GM23338 (cell line): Measurements from ENCODE around the gene CCDC152. TPM values are rescaled to one million over a fixed set of nuclear protein-coding genes. Genes with fewer than 3 reads are reported as not detected.

ENCODE experiments used
- ATAC-seq: fragments of 200-7000 bp; cut with Tn5 transposase; 3 replicates; pipeline ENCODE4 v1.9.1; 2020
- DNase-seq: peaks from one replicate; pipeline ENCODE4 v3.0.0-alpha.2; 2015; ENCODE audit warnings: low spot score
- H2AFZ ChIP-seq: fragments of 200-600 bp; sonication (generic); 2 replicates; pipeline ENCODE4 v1.8.0; 2016; ENCODE audit warnings: antibody characterized with exemption, mild to moderate bottlenecking, moderate library complexity
- H3F3A ChIP-seq: fragments of 200-600 bp; sonication (generic); replicated peaks from 2 replicates; pipeline ENCODE4 v1.8.0; 2017; ENCODE audit warnings: antibody characterized with exemption, mixed run types, low read depth
- H3K27ac ChIP-seq: fragments of 200-600 bp; sonication (generic); 2 replicates; pipeline ENCODE4 v1.6.1; 2016; ENCODE audit warnings: low read depth
- H3K27me3 ChIP-seq: fragments of 200-600 bp; sonication (generic); 2 replicates; pipeline ENCODE4 v1.8.0; 2016; ENCODE audit warnings: mild to moderate bottlenecking, mixed run types, moderate library complexity; ENCODE audit not compliant: insufficient read depth
- H3K36me3 ChIP-seq: fragments of 200-600 bp; sonication (generic); 2 replicates; pipeline ENCODE4 v1.8.0; 2016; ENCODE audit warnings: mild to moderate bottlenecking; ENCODE audit not compliant: insufficient read depth
- H3K4me1 ChIP-seq: fragments of 200-600 bp; sonication (generic); 2 replicates; pipeline ENCODE4 v1.8.0; 2016; ENCODE audit warnings: mild to moderate bottlenecking, moderate library complexity; ENCODE audit not compliant: insufficient read depth
- H3K4me2 ChIP-seq: fragments of 200-600 bp; sonication (generic); 2 replicates; pipeline ENCODE4 v1.7.1; 2017; ENCODE audit warnings: mixed run types
- H3K4me3 ChIP-seq: fragments of 200-600 bp; sonication (generic); 2 replicates; pipeline ENCODE4 v1.6.1; 2016; ENCODE audit warnings: mixed run types
- H3K79me2 ChIP-seq: fragments of 200-600 bp; sonication (generic); replicated peaks from 2 replicates; pipeline ENCODE4 v1.8.0; 2017; ENCODE audit warnings: mild to moderate bottlenecking; ENCODE audit not compliant: insufficient read depth
- H3K9me2 ChIP-seq: fragments of 200-600 bp; sonication (generic); 2 replicates; pipeline ENCODE4 v1.8.0; 2017; ENCODE audit not compliant: insufficient read depth
- H4K20me1 ChIP-seq: fragments of 200-600 bp; sonication (generic); replicated peaks from 2 replicates; pipeline ENCODE4 v1.8.0; 2017; ENCODE audit warnings: mild to moderate bottlenecking; ENCODE audit not compliant: insufficient read depth
- H3K27ac Mint-ChIP-seq: 2 replicates; pipeline ENCODE4 v1.8.0; 2020; ENCODE audit warnings: inconsistent platforms, mild to moderate bottlenecking, moderate library complexity, mixed read lengths
- H3K27me3 Mint-ChIP-seq: 3 replicates; pipeline ENCODE4 v1.8.0; 2022; ENCODE audit warnings: low read depth, mild to moderate bottlenecking, moderate library complexity, mixed read lengths, inconsistent platforms; ENCODE audit not compliant: insufficient read depth, poor library complexity
- H3K36me3 Mint-ChIP-seq: 3 replicates; pipeline ENCODE4 v1.8.0; 2021; ENCODE audit warnings: low read depth, mild to moderate bottlenecking, inconsistent platforms, moderate library complexity, mixed read lengths
- H3K4me1 Mint-ChIP-seq: 3 replicates; pipeline ENCODE4 v1.8.0; 2020; ENCODE audit warnings: mild to moderate bottlenecking, inconsistent platforms, mixed read lengths
- H3K4me3 Mint-ChIP-seq: 3 replicates; pipeline ENCODE4 v1.8.0; 2021; ENCODE audit warnings: moderate library complexity, mild to moderate bottlenecking, inconsistent platforms, mixed read lengths
- H3K9me3 Mint-ChIP-seq: 3 replicates; pipeline ENCODE4 v1.8.0; 2020; ENCODE audit warnings: moderate library complexity, mild to moderate bottlenecking, inconsistent platforms, mixed read lengths
- CREB1 ChIP-seq: fragments of 250-450 bp; sonication (Bioruptor Pico); IDR thresholded peaks from 2 replicates; pipeline ENCODE4 v1.5.0; 2020; ENCODE audit warnings: low read depth, mild to moderate bottlenecking, moderate library complexity
- EZH2 ChIP-seq: fragments of 200-600 bp; sonication (generic); IDR thresholded peaks from one replicate; pipeline ENCODE4 v1.8.0; 2017; ENCODE audit warnings: antibody characterized with exemption, mild to moderate bottlenecking, low read depth; ENCODE audit not compliant: unreplicated experiment
- EZH2phosphoT487 ChIP-seq: fragments of 200-600 bp; sonication (generic); IDR thresholded peaks from one replicate; pipeline ENCODE4 v1.8.1; 2018; ENCODE audit warnings: antibody characterized with exemption; ENCODE audit not compliant: unreplicated experiment
- JUNB ChIP-seq: IDR thresholded peaks from one replicate; pipeline ENCODE4 v1.6.1; 2016; ENCODE audit warnings: antibody characterized with exemption; ENCODE audit not compliant: unreplicated experiment
- NANOG ChIP-seq: IDR thresholded peaks from 2 replicates; pipeline ENCODE4 v1.6.1; 2016; ENCODE audit warnings: antibody characterized with exemption, borderline replicate concordance
- POLR2AphosphoS5 ChIP-seq: IDR thresholded peaks from 2 replicates; pipeline ENCODE4 v1.6.1; 2016; ENCODE audit warnings: antibody characterized with exemption, low read depth
- STAT1 ChIP-seq: IDR thresholded peaks from one replicate; pipeline ENCODE4 v1.6.1; 2016; ENCODE audit warnings: antibody characterized with exemption; ENCODE audit not compliant: unreplicated experiment
- ZNF114 ChIP-seq: fragments of 250-450 bp; sonication (Bioruptor Pico); IDR thresholded peaks from 2 replicates; pipeline ENCODE4 v1.5.0; 2020; ENCODE audit warnings: mild to moderate bottlenecking, moderate library complexity
- ZNF331 ChIP-seq: fragments of 250-450 bp; sonication (Bioruptor Pico); IDR thresholded peaks from 2 replicates; pipeline ENCODE4 v1.5.0; 2020; ENCODE audit warnings: low read depth, mild to moderate bottlenecking, moderate library complexity
- polyA plus RNA-seq: library from polyadenylated mRNA; unstranded; fragments of >200 nt; fragmentation: Nextera tagmentation; extraction: Ambion mirVana; gene quantifications from 2 replicates; pipeline ENCODE4 v1.2.1, GENCODE V29; 2016
- total RNA-seq: library from RNA; depleted of rRNA; stranded (reverse); fragments of >200 nt; shearing (Covaris generic); gene quantifications from 2 replicates; pipeline ENCODE4 v1.2.3, GENCODE V29; 2014
- TF ChIP-seq, protein P1 (sequence below), 2 experiments: fragments of 200-600 bp in 1 of 2; sonication (generic) in 1 of 2; conservative IDR thresholded peaks; 2 replicates each; pipeline versions ENCODE4 v1.5.1 to v1.6.1; 2016 to 2017; ENCODE audit warnings: antibody characterized with exemption in 2 of 2, low read depth in 2 of 2, mild to moderate bottlenecking in 2 of 2, moderate library complexity in 1 of 2
- TF ChIP-seq, protein P2 (sequence below): IDR thresholded peaks from 2 replicates; pipeline ENCODE4 v1.6.1; 2016; ENCODE audit warnings: antibody characterized with exemption
- TF ChIP-seq, protein P3 (sequence below): fragments of 250-450 bp; sonication (Bioruptor Pico); IDR thresholded peaks from 2 replicates; pipeline ENCODE4 v1.5.0; 2020; ENCODE audit warnings: mild to moderate bottlenecking, moderate library complexity
- TF ChIP-seq, protein P4 (sequence below): IDR thresholded peaks from one replicate; pipeline ENCODE4 v1.6.1; 2018; ENCODE audit warnings: antibody characterized with exemption; ENCODE audit not compliant: unreplicated experiment

Gene CCDC152
- total and polyA plus RNA-seq, 2 experiments from 2014 or later: 16.2 to 75.9 TPM

DNA sequence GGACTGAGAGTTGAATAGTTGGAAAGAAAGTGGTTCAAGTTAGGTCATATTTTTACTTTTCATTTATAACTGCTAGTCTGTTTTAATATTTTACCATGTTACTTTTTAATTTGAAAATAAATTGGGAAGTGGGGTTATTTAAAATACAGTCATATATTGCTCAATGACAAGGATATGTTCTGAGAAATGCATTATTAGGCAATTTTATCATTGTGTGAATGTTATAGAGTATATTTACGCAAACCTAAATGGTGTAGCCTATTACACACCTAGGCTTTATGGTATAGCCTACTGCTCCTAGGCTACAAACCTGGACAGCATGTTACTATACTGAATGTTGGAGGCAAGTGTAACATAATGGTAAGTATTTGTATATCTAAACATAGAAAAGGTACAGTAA is 5.2 kb downstream of the CCDC152 start:
- DNase-seq: no peak

More for the DNA sequence above, 5.2 kb downstream of the CCDC152 start:
- Histone ChIP-seq H3K4me1 (peaks cover 5% of the 10 kb centered on the region), H4K20me1 (no peaks in the 10 kb centered on the region), H3K4me3 (no peak overlapping the region), H3K27me3 (no peaks in the 10 kb centered on the region), H3K36me3 (no peaks in the 10 kb centered on the region), H3K27ac (no peak overlapping the region), H2AFZ (no peak overlapping the region), H3K9me2 (no peaks in the 10 kb centered on the region), H3K4me2 (no peak overlapping the region), H3F3A (no peaks in the 10 kb centered on the region), H3K79me2 (no peaks in the 10 kb centered on the region; the same call in 1 of the 2 replicates)
- Mint-ChIP-seq H3K4me3 (no peak overlapping the region), H3K4me1 (peaks cover 11% of the 10 kb centered on the region; the same call in 2 of the 3 replicates), H3K9me3 (no peaks in the 10 kb centered on the region), H3K27ac (no peak overlapping the region), H3K36me3 (peaks cover 41% of the 10 kb centered on the region; the same call in 2 of the 3 replicates), H3K27me3 (no peaks in the 10 kb centered on the region)
- TF ChIP-seq, protein P1, sequence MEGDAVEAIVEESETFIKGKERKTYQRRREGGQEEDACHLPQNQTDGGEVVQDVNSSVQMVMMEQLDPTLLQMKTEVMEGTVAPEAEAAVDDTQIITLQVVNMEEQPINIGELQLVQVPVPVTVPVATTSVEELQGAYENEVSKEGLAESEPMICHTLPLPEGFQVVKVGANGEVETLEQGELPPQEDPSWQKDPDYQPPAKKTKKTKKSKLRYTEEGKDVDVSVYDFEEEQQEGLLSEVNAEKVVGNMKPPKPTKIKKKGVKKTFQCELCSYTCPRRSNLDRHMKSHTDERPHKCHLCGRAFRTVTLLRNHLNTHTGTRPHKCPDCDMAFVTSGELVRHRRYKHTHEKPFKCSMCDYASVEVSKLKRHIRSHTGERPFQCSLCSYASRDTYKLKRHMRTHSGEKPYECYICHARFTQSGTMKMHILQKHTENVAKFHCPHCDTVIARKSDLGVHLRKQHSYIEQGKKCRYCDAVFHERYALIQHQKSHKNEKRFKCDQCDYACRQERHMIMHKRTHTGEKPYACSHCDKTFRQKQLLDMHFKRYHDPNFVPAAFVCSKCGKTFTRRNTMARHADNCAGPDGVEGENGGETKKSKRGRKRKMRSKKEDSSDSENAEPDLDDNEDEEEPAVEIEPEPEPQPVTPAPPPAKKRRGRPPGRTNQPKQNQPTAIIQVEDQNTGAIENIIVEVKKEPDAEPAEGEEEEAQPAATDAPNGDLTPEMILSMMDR (conservative IDR thresholded peaks at IDR 0.05; ENCODE audit: low read depth in 2 of 2): no peak
- TF ChIP-seq POLR2AphosphoS5: no peak
- TF ChIP-seq CREB1 (CRISPR knock-in tag): no peak
- TF ChIP-seq, protein P2, sequence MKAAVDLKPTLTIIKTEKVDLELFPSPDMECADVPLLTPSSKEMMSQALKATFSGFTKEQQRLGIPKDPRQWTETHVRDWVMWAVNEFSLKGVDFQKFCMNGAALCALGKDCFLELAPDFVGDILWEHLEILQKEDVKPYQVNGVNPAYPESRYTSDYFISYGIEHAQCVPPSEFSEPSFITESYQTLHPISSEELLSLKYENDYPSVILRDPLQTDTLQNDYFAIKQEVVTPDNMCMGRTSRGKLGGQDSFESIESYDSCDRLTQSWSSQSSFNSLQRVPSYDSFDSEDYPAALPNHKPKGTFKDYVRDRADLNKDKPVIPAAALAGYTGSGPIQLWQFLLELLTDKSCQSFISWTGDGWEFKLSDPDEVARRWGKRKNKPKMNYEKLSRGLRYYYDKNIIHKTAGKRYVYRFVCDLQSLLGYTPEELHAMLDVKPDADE: no peak
- no peak for TF ChIP-seq EZH2phosphoT487
- TF ChIP-seq ZNF114 (CRISPR knock-in tag): no peak
- TF ChIP-seq EZH2: no peak
- TF ChIP-seq, protein P3, sequence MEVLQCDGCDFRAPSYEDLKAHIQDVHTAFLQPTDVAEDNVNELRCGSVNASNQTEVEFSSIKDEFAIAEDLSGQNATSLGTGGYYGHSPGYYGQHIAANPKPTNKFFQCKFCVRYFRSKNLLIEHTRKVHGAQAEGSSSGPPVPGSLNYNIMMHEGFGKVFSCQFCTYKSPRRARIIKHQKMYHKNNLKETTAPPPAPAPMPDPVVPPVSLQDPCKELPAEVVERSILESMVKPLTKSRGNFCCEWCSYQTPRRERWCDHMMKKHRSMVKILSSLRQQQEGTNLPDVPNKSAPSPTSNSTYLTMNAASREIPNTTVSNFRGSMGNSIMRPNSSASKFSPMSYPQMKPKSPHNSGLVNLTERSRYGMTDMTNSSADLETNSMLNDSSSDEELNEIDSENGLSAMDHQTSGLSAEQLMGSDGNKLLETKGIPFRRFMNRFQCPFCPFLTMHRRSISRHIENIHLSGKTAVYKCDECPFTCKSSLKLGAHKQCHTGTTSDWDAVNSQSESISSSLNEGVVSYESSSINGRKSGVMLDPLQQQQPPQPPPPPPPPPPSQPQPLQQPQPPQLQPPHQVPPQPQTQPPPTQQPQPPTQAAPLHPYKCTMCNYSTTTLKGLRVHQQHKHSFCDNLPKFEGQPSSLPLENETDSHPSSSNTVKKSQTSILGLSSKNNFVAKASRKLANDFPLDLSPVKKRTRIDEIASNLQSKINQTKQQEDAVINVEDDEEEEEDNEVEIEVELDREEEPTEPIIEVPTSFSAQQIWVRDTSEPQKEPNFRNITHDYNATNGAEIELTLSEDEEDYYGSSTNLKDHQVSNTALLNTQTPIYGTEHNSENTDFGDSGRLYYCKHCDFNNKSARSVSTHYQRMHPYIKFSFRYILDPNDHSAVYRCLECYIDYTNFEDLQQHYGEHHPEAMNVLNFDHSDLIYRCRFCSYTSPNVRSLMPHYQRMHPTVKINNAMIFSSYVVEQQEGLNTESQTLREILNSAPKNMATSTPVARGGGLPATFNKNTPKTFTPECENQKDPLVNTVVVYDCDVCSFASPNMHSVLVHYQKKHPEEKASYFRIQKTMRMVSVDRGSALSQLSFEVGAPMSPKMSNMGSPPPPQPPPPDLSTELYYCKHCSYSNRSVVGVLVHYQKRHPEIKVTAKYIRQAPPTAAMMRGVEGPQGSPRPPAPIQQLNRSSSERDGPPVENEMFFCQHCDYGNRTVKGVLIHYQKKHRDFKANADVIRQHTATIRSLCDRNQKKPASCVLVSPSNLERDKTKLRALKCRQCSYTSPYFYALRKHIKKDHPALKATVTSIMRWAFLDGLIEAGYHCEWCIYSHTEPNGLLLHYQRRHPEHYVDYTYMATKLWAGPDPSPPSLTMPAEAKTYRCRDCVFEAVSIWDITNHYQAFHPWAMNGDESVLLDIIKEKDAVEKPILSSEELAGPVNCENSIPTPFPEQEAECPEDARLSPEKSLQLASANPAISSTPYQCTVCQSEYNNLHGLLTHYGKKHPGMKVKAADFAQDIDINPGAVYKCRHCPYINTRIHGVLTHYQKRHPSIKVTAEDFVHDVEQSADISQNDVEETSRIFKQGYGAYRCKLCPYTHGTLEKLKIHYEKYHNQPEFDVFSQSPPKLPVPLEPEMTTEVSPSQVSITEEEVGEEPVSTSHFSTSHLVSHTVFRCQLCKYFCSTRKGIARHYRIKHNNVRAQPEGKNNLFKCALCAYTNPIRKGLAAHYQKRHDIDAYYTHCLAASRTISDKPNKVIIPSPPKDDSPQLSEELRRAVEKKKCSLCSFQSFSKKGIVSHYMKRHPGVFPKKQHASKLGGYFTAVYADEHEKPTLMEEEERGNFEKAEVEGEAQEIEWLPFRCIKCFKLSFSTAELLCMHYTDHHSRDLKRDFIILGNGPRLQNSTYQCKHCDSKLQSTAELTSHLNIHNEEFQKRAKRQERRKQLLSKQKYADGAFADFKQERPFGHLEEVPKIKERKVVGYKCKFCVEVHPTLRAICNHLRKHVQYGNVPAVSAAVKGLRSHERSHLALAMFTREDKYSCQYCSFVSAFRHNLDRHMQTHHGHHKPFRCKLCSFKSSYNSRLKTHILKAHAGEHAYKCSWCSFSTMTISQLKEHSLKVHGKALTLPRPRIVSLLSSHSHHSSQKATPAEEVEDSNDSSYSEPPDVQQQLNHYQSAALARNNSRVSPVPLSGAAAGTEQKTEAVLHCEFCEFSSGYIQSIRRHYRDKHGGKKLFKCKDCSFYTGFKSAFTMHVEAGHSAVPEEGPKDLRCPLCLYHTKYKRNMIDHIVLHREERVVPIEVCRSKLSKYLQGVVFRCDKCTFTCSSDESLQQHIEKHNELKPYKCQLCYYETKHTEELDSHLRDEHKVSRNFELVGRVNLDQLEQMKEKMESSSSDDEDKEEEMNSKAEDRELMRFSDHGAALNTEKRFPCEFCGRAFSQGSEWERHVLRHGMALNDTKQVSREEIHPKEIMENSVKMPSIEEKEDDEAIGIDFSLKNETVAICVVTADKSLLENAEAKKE (CRISPR knock-in tag): no peak
- no peak for TF ChIP-seq JUNB
- no peak for TF ChIP-seq ZNF331 (CRISPR knock-in tag)
- TF ChIP-seq STAT1: no peak
- TF ChIP-seq, protein P4, sequence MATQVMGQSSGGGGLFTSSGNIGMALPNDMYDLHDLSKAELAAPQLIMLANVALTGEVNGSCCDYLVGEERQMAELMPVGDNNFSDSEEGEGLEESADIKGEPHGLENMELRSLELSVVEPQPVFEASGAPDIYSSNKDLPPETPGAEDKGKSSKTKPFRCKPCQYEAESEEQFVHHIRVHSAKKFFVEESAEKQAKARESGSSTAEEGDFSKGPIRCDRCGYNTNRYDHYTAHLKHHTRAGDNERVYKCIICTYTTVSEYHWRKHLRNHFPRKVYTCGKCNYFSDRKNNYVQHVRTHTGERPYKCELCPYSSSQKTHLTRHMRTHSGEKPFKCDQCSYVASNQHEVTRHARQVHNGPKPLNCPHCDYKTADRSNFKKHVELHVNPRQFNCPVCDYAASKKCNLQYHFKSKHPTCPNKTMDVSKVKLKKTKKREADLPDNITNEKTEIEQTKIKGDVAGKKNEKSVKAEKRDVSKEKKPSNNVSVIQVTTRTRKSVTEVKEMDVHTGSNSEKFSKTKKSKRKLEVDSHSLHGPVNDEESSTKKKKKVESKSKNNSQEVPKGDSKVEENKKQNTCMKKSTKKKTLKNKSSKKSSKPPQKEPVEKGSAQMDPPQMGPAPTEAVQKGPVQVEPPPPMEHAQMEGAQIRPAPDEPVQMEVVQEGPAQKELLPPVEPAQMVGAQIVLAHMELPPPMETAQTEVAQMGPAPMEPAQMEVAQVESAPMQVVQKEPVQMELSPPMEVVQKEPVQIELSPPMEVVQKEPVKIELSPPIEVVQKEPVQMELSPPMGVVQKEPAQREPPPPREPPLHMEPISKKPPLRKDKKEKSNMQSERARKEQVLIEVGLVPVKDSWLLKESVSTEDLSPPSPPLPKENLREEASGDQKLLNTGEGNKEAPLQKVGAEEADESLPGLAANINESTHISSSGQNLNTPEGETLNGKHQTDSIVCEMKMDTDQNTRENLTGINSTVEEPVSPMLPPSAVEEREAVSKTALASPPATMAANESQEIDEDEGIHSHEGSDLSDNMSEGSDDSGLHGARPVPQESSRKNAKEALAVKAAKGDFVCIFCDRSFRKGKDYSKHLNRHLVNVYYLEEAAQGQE: no peak
- TF ChIP-seq NANOG: no peak
- no peak for ATAC-seq
